ENCODE measurements around the gene SPAG9. TPM values are rescaled to one million over a fixed set of nuclear protein-coding genes. Genes with fewer than 3 reads are reported as not detected.

SPAG9 gene
- total RNA-seq, 1 experiment from 2014 or later = 90.5 TPM

DNA sequence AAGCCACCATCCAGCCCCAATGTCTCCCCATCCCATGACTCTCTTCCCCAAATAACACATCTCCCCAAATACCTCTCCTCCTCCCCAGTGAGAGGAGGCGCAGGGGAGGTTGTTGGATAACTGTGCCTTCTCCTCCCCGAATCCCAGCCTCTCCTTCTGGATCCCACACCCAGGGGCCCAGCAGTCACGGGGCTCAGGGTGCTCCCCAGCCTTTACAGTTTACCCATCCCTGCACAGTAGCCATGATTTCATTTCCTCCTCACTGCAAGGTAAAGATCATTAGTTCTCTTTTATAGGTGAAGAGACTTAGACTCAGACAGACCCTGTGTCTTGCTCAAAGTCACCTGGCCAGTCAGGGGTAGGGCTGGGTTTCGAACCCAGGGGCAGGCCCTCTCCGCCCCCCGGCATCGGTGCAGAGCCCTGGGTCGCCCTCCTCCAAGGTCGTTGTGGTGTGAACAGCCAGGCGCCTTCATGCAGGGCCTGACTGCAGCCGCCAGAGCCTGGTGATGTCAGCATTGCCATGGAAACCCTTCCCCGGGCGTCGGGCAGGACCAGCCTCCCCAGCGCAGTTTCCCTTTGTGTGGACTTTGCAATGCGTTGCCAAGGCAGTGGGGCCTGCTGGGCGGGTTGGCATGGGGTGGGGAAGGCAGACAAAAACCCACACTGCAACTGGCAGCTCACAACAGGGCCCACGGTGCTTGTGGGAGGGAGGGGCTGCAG lies 201.2 kb downstream of the SPAG9 start:
- no TSS peak for BruUV-seq (replicated peaks)
- peaks cover 19% of the 10 kb centered on the region for H3K4me1 ChIP-seq (ENCODE audit: insufficient read depth, low read length)
- TF ChIP-seq EZH2phosphoT487 (IDR thresholded peaks at IDR 0.05; ENCODE audit: borderline replicate concordance, low read length) (no peak), EZH2 (IDR thresholded peaks at IDR 0.05; ENCODE audit: low read length, unreplicated experiment) (no peak)
- TF ChIP-seq, protein P1, sequence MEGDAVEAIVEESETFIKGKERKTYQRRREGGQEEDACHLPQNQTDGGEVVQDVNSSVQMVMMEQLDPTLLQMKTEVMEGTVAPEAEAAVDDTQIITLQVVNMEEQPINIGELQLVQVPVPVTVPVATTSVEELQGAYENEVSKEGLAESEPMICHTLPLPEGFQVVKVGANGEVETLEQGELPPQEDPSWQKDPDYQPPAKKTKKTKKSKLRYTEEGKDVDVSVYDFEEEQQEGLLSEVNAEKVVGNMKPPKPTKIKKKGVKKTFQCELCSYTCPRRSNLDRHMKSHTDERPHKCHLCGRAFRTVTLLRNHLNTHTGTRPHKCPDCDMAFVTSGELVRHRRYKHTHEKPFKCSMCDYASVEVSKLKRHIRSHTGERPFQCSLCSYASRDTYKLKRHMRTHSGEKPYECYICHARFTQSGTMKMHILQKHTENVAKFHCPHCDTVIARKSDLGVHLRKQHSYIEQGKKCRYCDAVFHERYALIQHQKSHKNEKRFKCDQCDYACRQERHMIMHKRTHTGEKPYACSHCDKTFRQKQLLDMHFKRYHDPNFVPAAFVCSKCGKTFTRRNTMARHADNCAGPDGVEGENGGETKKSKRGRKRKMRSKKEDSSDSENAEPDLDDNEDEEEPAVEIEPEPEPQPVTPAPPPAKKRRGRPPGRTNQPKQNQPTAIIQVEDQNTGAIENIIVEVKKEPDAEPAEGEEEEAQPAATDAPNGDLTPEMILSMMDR (conservative IDR thresholded peaks at IDR 0.05; ENCODE audit: low read depth, low read length) = no peak
- intact Hi-C loops (cut with micrococcal nuclease) = no loop called here
- no peaks in the 10 kb centered on the region for H3K9me3 ChIP-seq (ENCODE audit: low read length)
- no peaks in the 10 kb centered on the region for H3K9me2 ChIP-seq (replicated peaks; ENCODE audit: low read length)
- H3K9ac ChIP-seq (ENCODE audit: low read length) = peak overlapping the region; percentile 55
- no peaks in the 10 kb centered on the region for H3F3A ChIP-seq (ENCODE audit: low read length, unreplicated experiment)
- peak overlapping the region; percentile 77 for H3K4me2 ChIP-seq (ENCODE audit: low read length)
- H2AFZ ChIP-seq (ENCODE audit: low read length) = peak overlapping the region; percentile 42
- CTCF ChIA-PET = no interaction called here
- peak overlapping the region; percentile 73 for H3K27ac ChIP-seq (ENCODE audit: low read length)
- POLR2A ChIA-PET (ENCODE audit: unreplicated experiment) = interaction anchor here (1.3 kb wide), 1 partner anchor 53 kb away, joined by 3 read pairs; the partner anchor contains the start of gene TOB1
- no peaks in the 10 kb centered on the region for H3K36me3 ChIP-seq (ENCODE audit: low read depth, low read length)
- DNase-seq (peak; percentile 95), ATAC-seq (peak; percentile 93)
- H3K79me2 ChIP-seq (ENCODE audit: low read length) = no peaks in the 10 kb centered on the region
- peak overlapping the region; percentile 19; the same call in 1 of the 2 replicates for H3K4me3 ChIP-seq (ENCODE audit: low read length)
- no peaks in the 10 kb centered on the region for H3K27me3 ChIP-seq (ENCODE audit: low read length)
- no peaks in the 10 kb centered on the region for H4K20me1 ChIP-seq (ENCODE audit: low read length)

DNA sequence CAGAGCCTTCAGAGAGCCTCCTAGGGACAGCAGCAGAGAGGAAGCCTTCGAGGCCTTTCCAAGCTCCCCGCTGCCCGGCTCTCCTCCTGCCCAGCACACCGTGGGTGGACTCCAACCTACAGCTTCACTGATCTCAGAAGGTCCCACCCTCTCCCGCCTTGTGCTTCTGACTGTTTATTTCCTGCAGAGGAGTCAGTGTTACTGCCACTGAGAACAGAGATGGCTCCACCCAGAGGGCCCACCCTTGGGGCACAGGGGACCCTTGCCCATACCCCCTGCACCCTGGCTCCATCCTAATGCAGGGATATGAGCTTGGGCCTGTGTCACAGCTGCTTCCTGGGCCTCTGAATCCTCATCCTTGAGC lies 201.8 kb downstream of the SPAG9 start:
- no peaks in the 10 kb centered on the region for H3K36me3 ChIP-seq (ENCODE audit: low read depth, low read length)
- no peak overlapping the region for H2AFZ ChIP-seq (ENCODE audit: low read length)
- intact Hi-C loops (cut with micrococcal nuclease) = no loop called here
- H3F3A ChIP-seq (ENCODE audit: low read length, unreplicated experiment) = no peaks in the 10 kb centered on the region
- no peak overlapping the region for H3K9ac ChIP-seq (ENCODE audit: low read length)
- peaks cover 19% of the 10 kb centered on the region for H3K4me1 ChIP-seq (ENCODE audit: insufficient read depth, low read length)
- no peak overlapping the region for H3K4me2 ChIP-seq (ENCODE audit: low read length)
- H3K79me2 ChIP-seq (ENCODE audit: low read length) = no peaks in the 10 kb centered on the region
- no peaks in the 10 kb centered on the region for H3K9me3 ChIP-seq (ENCODE audit: low read length)
- H3K4me3 ChIP-seq (ENCODE audit: low read length) = no peak overlapping the region
- ChIA-PET POLR2A (ENCODE audit: unreplicated experiment) (interaction anchor here (0.6 to 1.3 kb wide), 2 partner anchors 53 kb away, joined by 3 read pairs; partner anchors contain the start of gene TOB1), CTCF (no interaction called here)
- ATAC-seq = no peak
- no TSS peak for BruUV-seq (replicated peaks)
- no peaks in the 10 kb centered on the region for H3K9me2 ChIP-seq (replicated peaks; ENCODE audit: low read length)
- DNase-seq = no peak
- H3K27me3 ChIP-seq (ENCODE audit: low read length) = no peaks in the 10 kb centered on the region
- no peak for TF ChIP-seq EZH2phosphoT487 (IDR thresholded peaks at IDR 0.05; ENCODE audit: borderline replicate concordance, low read length)
- no peak for TF ChIP-seq EZH2 (IDR thresholded peaks at IDR 0.05; ENCODE audit: low read length, unreplicated experiment)
- TF ChIP-seq, protein P1 (conservative IDR thresholded peaks at IDR 0.05; ENCODE audit: low read depth, low read length) = no peak
- H4K20me1 ChIP-seq (ENCODE audit: low read length) = no peaks in the 10 kb centered on the region
- no peak overlapping the region; the same call in 1 of the 2 replicates for H3K27ac ChIP-seq (ENCODE audit: low read length)
